H1 (cell line): Measurements from ENCODE around the gene CRNKL1. TPM values are rescaled to one million over a fixed set of nuclear protein-coding genes. Genes with fewer than 3 reads are reported as not detected.

Source experiments
- SAP30 ChIP-seq: fragments of 300-600 bp; sonication (generic); IDR thresholded peaks from 2 replicates; pipeline ENCODE4 v1.7.1; 2012; ENCODE audit warnings: low read length, moderate library complexity, mild to moderate bottlenecking, inconsistent platforms; ENCODE audit not compliant: insufficient read depth, insufficient replicate concordance
- polyA plus RNA-seq, 7 experiments: library from polyadenylated mRNA; depleted of rRNA in 3 of 7; stranded (reverse) in 5 of 7; unstranded in 2 of 7; fragments of >200 nt in 5 of 7; fragments of 200-250 nt in 2 of 7; gene quantifications; 1 replicate in 5 of 7; 2 replicates in 1 of 7; 4 replicates in 1 of 7; pipeline versions ENCODE4 v1.2.1 to v1.2.3, GENCODE V29; 2011 to 2013; ENCODE audit warnings: missing spikeins in 2 of 7, mixed read lengths in 2 of 7
- total RNA-seq: library from RNA; stranded (reverse); fragmentation: NEBNext Ultra II Directional; extraction: Animal tissue kit (Norgen Biotek cat#: 25700); gene quantifications from 2 replicates; pipeline ENCODE4 v1.2.1, GENCODE V29; 2021

CRNKL1 gene
- total and polyA plus RNA-seq, 2 of the 8 experiments (the other 6 are each of a cell fraction or from before 2014, with no cell fraction given) = 4.0 to 26.5 TPM

GRCh38 chr20:20000211-20000968 lies 51.9 kb downstream of the CRNKL1 start (continued):
- no peak for TF ChIP-seq SAP30
- TF ChIP-seq, all 59 proteins: peak for 0
